ENCODE data around the gene EYA4.

Gene EYA4

DNA sequence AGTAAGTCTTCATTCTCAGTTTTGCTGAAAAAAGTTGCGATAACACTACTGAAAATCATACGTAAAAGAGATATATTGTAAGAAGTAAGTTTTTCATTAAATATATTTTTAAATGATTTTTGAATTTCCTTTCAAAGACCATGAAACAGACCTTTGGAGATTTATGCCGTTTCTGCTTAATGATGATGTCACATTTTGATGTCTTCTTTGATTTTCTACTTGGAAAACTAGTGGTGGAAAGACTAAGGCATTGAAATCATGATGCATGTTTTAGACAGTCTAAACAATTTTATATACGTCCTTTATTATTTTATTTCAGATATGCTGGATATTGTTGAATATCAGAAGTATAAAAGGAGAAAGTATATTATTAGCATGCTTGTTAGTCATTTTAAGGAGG, 33.7 kb downstream of the EYA4 start:
- Histone ChIP-seq H3K9ac (ENCODE audit: low read depth, low read length) (no peak overlapping the region), H3K4me1 (ENCODE audit: control insufficient read depth, insufficient read depth, low read length) (no peaks in the 10 kb centered on the region), H3K36me3 (ENCODE audit: control insufficient read depth, insufficient read depth, low read length) (no peaks in the 10 kb centered on the region), H3K27me3 (ENCODE audit: control insufficient read depth, insufficient read depth, low read length) (no peaks in the 10 kb centered on the region), H3K9me3 (ENCODE audit: control insufficient read depth, insufficient read depth, low read length) (no peaks in the 10 kb centered on the region), H3K4me3 (ENCODE audit: low read depth, low read length) (no peak overlapping the region)

DNA sequence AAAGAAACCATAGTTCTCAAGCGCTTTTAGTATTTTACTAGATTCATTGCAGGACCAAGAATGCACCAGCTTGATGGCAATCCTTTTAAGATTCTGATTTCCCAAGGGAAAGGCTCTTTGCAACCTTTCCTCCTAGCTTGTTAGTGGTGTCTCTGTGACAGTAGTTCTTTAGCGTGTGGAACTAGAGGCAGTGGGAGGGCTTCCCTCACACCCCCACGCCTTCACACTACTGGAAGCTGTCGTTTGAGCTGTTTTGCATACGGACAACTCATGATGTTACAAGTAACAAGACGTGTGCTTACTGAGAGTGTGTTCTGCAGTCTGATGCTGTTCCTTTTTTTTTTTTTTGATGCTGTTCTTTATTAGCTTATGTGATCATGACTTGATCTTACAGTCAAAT, 34.1 kb downstream of the EYA4 start:
- H3K4me3 ChIP-seq (ENCODE audit: low read depth, low read length) = no peak overlapping the region
- no peaks in the 10 kb centered on the region for H3K9me3 ChIP-seq (ENCODE audit: control insufficient read depth, insufficient read depth, low read length)
- no peak overlapping the region for H3K9ac ChIP-seq (ENCODE audit: low read depth, low read length)
- no peaks in the 10 kb centered on the region for H3K36me3 ChIP-seq (ENCODE audit: control insufficient read depth, insufficient read depth, low read length)
- H3K4me1 ChIP-seq (ENCODE audit: control insufficient read depth, insufficient read depth, low read length) = no peaks in the 10 kb centered on the region
- H3K27me3 ChIP-seq (ENCODE audit: control insufficient read depth, insufficient read depth, low read length) = no peaks in the 10 kb centered on the region

DNA sequence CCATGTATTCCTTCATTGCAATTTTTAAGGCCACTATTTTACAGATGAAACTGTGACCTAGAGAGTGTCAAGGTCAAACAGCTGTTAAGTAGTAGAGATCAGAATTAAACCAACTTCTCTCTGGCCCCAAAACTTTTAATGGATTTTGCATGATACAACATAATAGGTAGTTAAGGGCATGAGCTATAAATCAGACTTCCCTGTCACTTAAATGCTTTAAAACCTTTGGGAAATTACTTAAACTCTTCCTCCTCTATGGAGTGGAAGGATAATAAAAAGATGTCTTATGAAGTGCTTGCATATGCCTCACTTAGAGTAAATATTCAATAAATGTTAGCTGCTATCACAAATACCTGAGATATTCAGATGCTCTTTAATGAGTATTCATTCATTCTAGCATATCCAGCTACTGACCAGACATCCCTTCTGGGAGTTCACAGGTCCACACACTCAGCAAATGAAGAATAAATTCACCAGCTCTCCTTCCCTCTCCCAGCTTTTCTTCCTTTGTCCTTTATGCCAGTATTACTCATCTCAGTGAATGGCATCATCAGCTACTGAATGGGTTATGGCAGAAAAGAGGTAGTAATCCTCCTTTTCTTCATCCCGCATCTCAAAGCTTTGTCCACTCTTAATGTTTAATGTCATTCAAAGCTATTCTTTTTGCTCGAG, 36.2 kb downstream of the EYA4 start:
- Histone ChIP-seq H3K4me3 (ENCODE audit: low read depth, low read length) (no peak overlapping the region), H3K36me3 (ENCODE audit: control insufficient read depth, insufficient read depth, low read length) (no peaks in the 10 kb centered on the region), H3K27me3 (ENCODE audit: control insufficient read depth, insufficient read depth, low read length) (no peaks in the 10 kb centered on the region), H3K9me3 (ENCODE audit: control insufficient read depth, insufficient read depth, low read length) (no peaks in the 10 kb centered on the region), H3K9ac (ENCODE audit: low read depth, low read length) (no peak overlapping the region), H3K4me1 (ENCODE audit: control insufficient read depth, insufficient read depth, low read length) (no peaks in the 10 kb centered on the region)

GRCh38 chr6:133277900-133278545, 36.9 kb downstream of the EYA4 start:
- no peaks in the 10 kb centered on the region for H3K9me3 ChIP-seq (ENCODE audit: control insufficient read depth, insufficient read depth, low read length)
- no peak overlapping the region for H3K4me3 ChIP-seq (ENCODE audit: low read depth, low read length)
- H3K9ac ChIP-seq (ENCODE audit: low read depth, low read length) = no peak overlapping the region
- H3K4me1 ChIP-seq (ENCODE audit: control insufficient read depth, insufficient read depth, low read length) = no peaks in the 10 kb centered on the region
- H3K27me3 ChIP-seq (ENCODE audit: control insufficient read depth, insufficient read depth, low read length) = no peaks in the 10 kb centered on the region
- H3K36me3 ChIP-seq (ENCODE audit: control insufficient read depth, insufficient read depth, low read length) = no peaks in the 10 kb centered on the region

- Histone ChIP-seq H3K4me3 (ENCODE audit: low read depth, low read length) (no peak overlapping the region), H3K36me3 (ENCODE audit: control insufficient read depth, insufficient read depth, low read length) (no peaks in the 10 kb centered on the region), H3K9me3 (ENCODE audit: control insufficient read depth, insufficient read depth, low read length) (no peaks in the 10 kb centered on the region), H3K9ac (ENCODE audit: low read depth, low read length) (no peak overlapping the region), H3K27me3 (ENCODE audit: control insufficient read depth, insufficient read depth, low read length) (no peaks in the 10 kb centered on the region), H3K4me1 (ENCODE audit: control insufficient read depth, insufficient read depth, low read length) (no peaks in the 10 kb centered on the region)
Observed at GRCh38 chr6:133286765-133287164, 45.6 kb downstream of the EYA4 start.

DNA sequence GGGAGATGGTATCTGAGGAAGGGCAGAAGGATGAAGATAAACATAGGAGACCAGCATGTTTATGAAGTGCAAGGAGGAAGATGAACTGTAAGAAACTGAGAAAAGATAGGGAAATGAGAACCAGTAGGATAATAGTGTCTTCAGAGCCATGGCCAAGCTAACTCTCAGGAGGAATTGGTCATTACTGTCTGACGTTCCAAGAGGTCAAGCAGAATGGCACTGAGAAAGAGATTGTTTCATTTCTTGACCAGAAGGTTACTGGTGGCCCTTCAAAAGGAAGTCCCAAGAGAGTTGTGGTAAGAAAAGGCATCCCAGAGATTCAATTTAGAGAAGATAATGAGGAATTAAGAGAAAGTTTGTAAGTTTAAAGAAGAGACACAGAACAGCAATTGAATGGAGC, 47.5 kb downstream of the EYA4 start:
- H3K4me1 ChIP-seq (ENCODE audit: control insufficient read depth, insufficient read depth, low read length) = no peaks in the 10 kb centered on the region
- H3K36me3 ChIP-seq (ENCODE audit: control insufficient read depth, insufficient read depth, low read length) = no peaks in the 10 kb centered on the region
- H3K9ac ChIP-seq (ENCODE audit: low read depth, low read length) = no peak overlapping the region
- no peaks in the 10 kb centered on the region for H3K27me3 ChIP-seq (ENCODE audit: control insufficient read depth, insufficient read depth, low read length)
- no peak overlapping the region for H3K4me3 ChIP-seq (ENCODE audit: low read depth, low read length)
- no peaks in the 10 kb centered on the region for H3K9me3 ChIP-seq (ENCODE audit: control insufficient read depth, insufficient read depth, low read length)

- Histone ChIP-seq H3K9ac (ENCODE audit: low read depth, low read length) (no peak overlapping the region), H3K4me1 (ENCODE audit: control insufficient read depth, insufficient read depth, low read length) (no peaks in the 10 kb centered on the region), H3K4me3 (ENCODE audit: low read depth, low read length) (no peak overlapping the region), H3K9me3 (ENCODE audit: control insufficient read depth, insufficient read depth, low read length) (no peaks in the 10 kb centered on the region), H3K27me3 (ENCODE audit: control insufficient read depth, insufficient read depth, low read length) (no peaks in the 10 kb centered on the region), H3K36me3 (ENCODE audit: control insufficient read depth, insufficient read depth, low read length) (no peaks in the 10 kb centered on the region)
Observed at GRCh38 chr6:133289733-133290306, 48.7 kb downstream of the EYA4 start.

GRCh38 chr6:133290930-133291329, 49.8 kb downstream of the EYA4 start:
- Histone ChIP-seq H3K4me1 (ENCODE audit: control insufficient read depth, insufficient read depth, low read length) (no peaks in the 10 kb centered on the region), H3K36me3 (ENCODE audit: control insufficient read depth, insufficient read depth, low read length) (no peaks in the 10 kb centered on the region), H3K9ac (ENCODE audit: low read depth, low read length) (no peak overlapping the region), H3K9me3 (ENCODE audit: control insufficient read depth, insufficient read depth, low read length) (no peaks in the 10 kb centered on the region), H3K27me3 (ENCODE audit: control insufficient read depth, insufficient read depth, low read length) (no peaks in the 10 kb centered on the region), H3K4me3 (ENCODE audit: low read depth, low read length) (no peak overlapping the region)

- H3K4me1 ChIP-seq (ENCODE audit: control insufficient read depth, insufficient read depth, low read length) = no peaks in the 10 kb centered on the region
- no peaks in the 10 kb centered on the region for H3K36me3 ChIP-seq (ENCODE audit: control insufficient read depth, insufficient read depth, low read length)
- H3K27me3 ChIP-seq (ENCODE audit: control insufficient read depth, insufficient read depth, low read length) = no peaks in the 10 kb centered on the region
- no peaks in the 10 kb centered on the region for H3K9me3 ChIP-seq (ENCODE audit: control insufficient read depth, insufficient read depth, low read length)
- no peak overlapping the region for H3K9ac ChIP-seq (ENCODE audit: low read depth, low read length)
- H3K4me3 ChIP-seq (ENCODE audit: low read depth, low read length) = no peak overlapping the region
Observed at GRCh38 chr6:133291671-133292070, 50.5 kb downstream of the EYA4 start.

GRCh38 chr6:133297657-133298056, 56.5 kb downstream of the EYA4 start:
- H3K4me3 ChIP-seq (ENCODE audit: low read depth, low read length) = no peak overlapping the region
- H3K4me1 ChIP-seq (ENCODE audit: control insufficient read depth, insufficient read depth, low read length) = no peaks in the 10 kb centered on the region
- no peak overlapping the region for H3K9ac ChIP-seq (ENCODE audit: low read depth, low read length)
- H3K9me3 ChIP-seq (ENCODE audit: control insufficient read depth, insufficient read depth, low read length) = no peaks in the 10 kb centered on the region
- H3K27me3 ChIP-seq (ENCODE audit: control insufficient read depth, insufficient read depth, low read length) = no peaks in the 10 kb centered on the region
- no peaks in the 10 kb centered on the region for H3K36me3 ChIP-seq (ENCODE audit: control insufficient read depth, insufficient read depth, low read length)

DNA sequence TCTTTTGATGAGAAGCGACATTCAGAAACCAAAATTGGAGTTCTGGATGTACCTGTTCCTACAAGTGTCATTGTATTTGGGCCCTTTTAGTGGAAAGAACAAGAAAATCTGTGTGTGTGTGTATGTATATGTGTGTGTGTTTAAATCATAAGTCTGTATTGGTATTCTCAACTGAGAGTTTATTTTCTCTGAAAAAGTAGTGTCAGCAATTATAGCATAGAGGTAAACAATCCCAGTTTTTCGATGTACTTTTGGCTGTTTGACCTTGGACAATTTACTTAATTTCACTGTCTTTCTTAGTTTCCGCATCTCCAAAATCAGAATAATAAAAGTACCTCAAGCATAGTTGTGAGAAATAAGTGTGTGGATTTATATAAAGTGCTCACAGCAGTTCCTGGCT, 57.2 kb downstream of the EYA4 start:
- no peaks in the 10 kb centered on the region for H3K36me3 ChIP-seq (ENCODE audit: control insufficient read depth, insufficient read depth, low read length)
- H3K9ac ChIP-seq (ENCODE audit: low read depth, low read length) = no peak overlapping the region
- no peaks in the 10 kb centered on the region for H3K27me3 ChIP-seq (ENCODE audit: control insufficient read depth, insufficient read depth, low read length)
- H3K4me1 ChIP-seq (ENCODE audit: control insufficient read depth, insufficient read depth, low read length) = no peaks in the 10 kb centered on the region
- no peaks in the 10 kb centered on the region for H3K9me3 ChIP-seq (ENCODE audit: control insufficient read depth, insufficient read depth, low read length)
- no peak overlapping the region for H3K4me3 ChIP-seq (ENCODE audit: low read depth, low read length)

DNA sequence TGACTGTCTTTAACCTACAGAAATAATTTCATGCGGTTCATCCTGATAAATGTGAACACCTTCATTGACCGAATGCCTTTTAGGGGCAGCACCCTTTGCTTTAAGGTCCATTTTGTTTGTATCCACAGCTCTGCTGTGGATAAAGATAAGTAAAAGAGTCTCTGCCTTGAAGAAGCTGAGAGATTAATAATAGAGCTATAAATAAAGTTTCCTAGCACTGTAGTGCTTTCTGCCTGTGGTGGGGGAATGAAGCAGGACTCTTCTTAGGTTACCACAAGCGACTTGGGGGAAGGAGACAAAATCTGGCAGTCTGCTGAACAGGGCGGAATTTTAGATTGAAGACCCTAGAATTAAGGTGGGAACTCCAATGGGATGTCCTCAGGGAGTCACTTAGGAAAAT, 57.6 kb downstream of the EYA4 start:
- no peak overlapping the region for H3K9ac ChIP-seq (ENCODE audit: low read depth, low read length)
- no peaks in the 10 kb centered on the region for H3K27me3 ChIP-seq (ENCODE audit: control insufficient read depth, insufficient read depth, low read length)
- H3K36me3 ChIP-seq (ENCODE audit: control insufficient read depth, insufficient read depth, low read length) = no peaks in the 10 kb centered on the region
- no peak overlapping the region for H3K4me3 ChIP-seq (ENCODE audit: low read depth, low read length)
- H3K9me3 ChIP-seq (ENCODE audit: control insufficient read depth, insufficient read depth, low read length) = no peaks in the 10 kb centered on the region
- no peaks in the 10 kb centered on the region for H3K4me1 ChIP-seq (ENCODE audit: control insufficient read depth, insufficient read depth, low read length)
